ENCODE data around the gene BAIAP3.

Gene BAIAP3

DNA sequence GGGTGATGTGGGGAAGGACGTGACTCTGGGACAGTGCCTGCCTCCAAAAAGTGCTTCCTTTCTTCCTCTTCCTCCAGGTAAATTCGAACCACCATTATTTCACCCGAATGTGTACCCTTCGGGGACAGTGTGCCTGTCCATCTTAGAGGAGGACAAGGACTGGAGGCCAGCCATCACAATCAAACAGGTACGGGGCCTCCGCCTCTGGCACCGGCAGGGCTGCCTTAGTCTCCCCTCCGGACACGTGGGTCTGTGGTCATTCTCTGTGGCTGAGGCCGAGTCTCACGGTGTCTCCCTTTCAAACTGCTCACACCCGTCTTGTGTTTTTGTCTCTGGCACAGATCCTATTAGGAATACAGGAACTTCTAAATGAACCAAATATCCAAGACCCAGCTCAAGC is 13.3 kb upstream of the BAIAP3 start:
- H3K9me3 ChIP-seq (ENCODE audit: control insufficient read depth in 2 of 2, low read length in 2 of 2): no peaks in the 10 kb centered on the region
- no peak overlapping the region for H3K27ac ChIP-seq (ENCODE audit: low read length)
- H3K4me3 ChIP-seq (ENCODE audit: low read length in 2 of 2): no peak overlapping the region
- H3K9ac ChIP-seq (ENCODE audit: low read length in 2 of 2): no peak overlapping the region
- H3K27me3 ChIP-seq (ENCODE audit: control insufficient read depth in 1 of 2, insufficient read depth in 2 of 2, low read length in 2 of 2): no peaks in the 10 kb centered on the region
- no peaks in the 10 kb centered on the region for H3K4me1 ChIP-seq (ENCODE audit: control insufficient read depth, insufficient read depth, low read length)
- H3K36me3 ChIP-seq (ENCODE audit: control insufficient read depth in 2 of 2, insufficient read depth in 2 of 2, low read length in 2 of 2): peaks cover 61 to 63% of the 10 kb centered on the region in 2 donors

- Histone ChIP-seq H3K27ac (ENCODE audit: low read length) (no peak overlapping the region), H3K9ac (ENCODE audit: low read length in 2 of 2) (no peak overlapping the region), H3K36me3 (ENCODE audit: control insufficient read depth in 2 of 2, insufficient read depth in 2 of 2, low read length in 2 of 2) (peaks cover 56 to 63% of the 10 kb centered on the region in 2 donors), H3K27me3 (ENCODE audit: control insufficient read depth in 1 of 2, insufficient read depth in 2 of 2, low read length in 2 of 2) (no peaks in the 10 kb centered on the region), H3K9me3 (ENCODE audit: control insufficient read depth in 2 of 2, low read length in 2 of 2) (no peaks in the 10 kb centered on the region), H3K4me1 (ENCODE audit: control insufficient read depth, insufficient read depth, low read length) (no peaks in the 10 kb centered on the region), H3K4me3 (ENCODE audit: low read length in 2 of 2) (no peak overlapping the region)
Observed at GRCh38 chr16:1320658-1321240, 12.7 kb upstream of the BAIAP3 start.

GRCh38 chr16:1322407-1322806 is 11.0 kb upstream of the BAIAP3 start:
- Histone ChIP-seq H3K9me3 (ENCODE audit: control insufficient read depth in 2 of 2, low read length in 2 of 2) (no peaks in the 10 kb centered on the region), H3K27me3 (ENCODE audit: control insufficient read depth in 1 of 2, insufficient read depth in 2 of 2, low read length in 2 of 2) (no peaks in the 10 kb centered on the region)

GRCh38 chr16:1323296-1324239 is 9.9 kb upstream of the BAIAP3 start:
- Histone ChIP-seq H3K4me3 (ENCODE audit: low read length in 2 of 2) (no peak overlapping the region), H3K4me1 (ENCODE audit: control insufficient read depth, insufficient read depth, low read length) (no peaks in the 10 kb centered on the region), H3K27ac (ENCODE audit: low read length) (no peak overlapping the region), H3K36me3 (ENCODE audit: control insufficient read depth in 2 of 2, insufficient read depth in 2 of 2, low read length in 2 of 2) (peaks cover 37 to 39% of the 10 kb centered on the region in 2 donors), H3K9ac (ENCODE audit: low read length in 2 of 2) (no peak overlapping the region), H3K27me3 (ENCODE audit: control insufficient read depth in 1 of 2, insufficient read depth in 2 of 2, low read length in 2 of 2) (no peaks in the 10 kb centered on the region), H3K9me3 (ENCODE audit: control insufficient read depth in 2 of 2, low read length in 2 of 2) (no peaks in the 10 kb centered on the region)

More at GRCh38 chr16:1322407-1322806, 11.0 kb upstream of the BAIAP3 start:
- no peaks in the 10 kb centered on the region for H3K4me1 ChIP-seq (ENCODE audit: control insufficient read depth, insufficient read depth, low read length)
- no peak overlapping the region for H3K9ac ChIP-seq (ENCODE audit: low read length in 2 of 2)
- peaks cover 46 to 50% of the 10 kb centered on the region in 2 donors for H3K36me3 ChIP-seq (ENCODE audit: control insufficient read depth in 2 of 2, insufficient read depth in 2 of 2, low read length in 2 of 2)
- H3K27ac ChIP-seq (ENCODE audit: low read length): no peak overlapping the region
- no peak overlapping the region for H3K4me3 ChIP-seq (ENCODE audit: low read length in 2 of 2)

- Histone ChIP-seq H3K9me3 (ENCODE audit: control insufficient read depth in 2 of 2, low read length in 2 of 2) (no peaks in the 10 kb centered on the region), H3K36me3 (ENCODE audit: control insufficient read depth in 2 of 2, insufficient read depth in 2 of 2, low read length in 2 of 2) (peaks cover 29 to 32% of the 10 kb centered on the region in 2 donors), H3K27ac (ENCODE audit: low read length) (no peak overlapping the region), H3K4me3 (ENCODE audit: low read length in 2 of 2) (no peak overlapping the region), H3K27me3 (ENCODE audit: control insufficient read depth in 1 of 2, insufficient read depth in 2 of 2, low read length in 2 of 2) (no peaks in the 10 kb centered on the region), H3K4me1 (ENCODE audit: control insufficient read depth, insufficient read depth, low read length) (no peaks in the 10 kb centered on the region), H3K9ac (ENCODE audit: low read length in 2 of 2) (no peak overlapping the region)
Observed at GRCh38 chr16:1324286-1324826, 9.1 kb upstream of the BAIAP3 start.

GRCh38 chr16:1325261-1325660 is 8.2 kb upstream of the BAIAP3 start:
- Histone ChIP-seq H3K36me3 (ENCODE audit: control insufficient read depth in 2 of 2, insufficient read depth in 2 of 2, low read length in 2 of 2) (peaks cover 20 to 23% of the 10 kb centered on the region in 2 donors), H3K4me3 (ENCODE audit: low read length in 2 of 2) (no peak overlapping the region), H3K27me3 (ENCODE audit: control insufficient read depth in 1 of 2, insufficient read depth in 2 of 2, low read length in 2 of 2) (no peaks in the 10 kb centered on the region), H3K4me1 (ENCODE audit: control insufficient read depth, insufficient read depth, low read length) (no peaks in the 10 kb centered on the region), H3K9me3 (ENCODE audit: control insufficient read depth in 2 of 2, low read length in 2 of 2) (no peaks in the 10 kb centered on the region), H3K27ac (ENCODE audit: low read length) (no peak overlapping the region), H3K9ac (ENCODE audit: low read length in 2 of 2) (no peak overlapping the region)

DNA sequence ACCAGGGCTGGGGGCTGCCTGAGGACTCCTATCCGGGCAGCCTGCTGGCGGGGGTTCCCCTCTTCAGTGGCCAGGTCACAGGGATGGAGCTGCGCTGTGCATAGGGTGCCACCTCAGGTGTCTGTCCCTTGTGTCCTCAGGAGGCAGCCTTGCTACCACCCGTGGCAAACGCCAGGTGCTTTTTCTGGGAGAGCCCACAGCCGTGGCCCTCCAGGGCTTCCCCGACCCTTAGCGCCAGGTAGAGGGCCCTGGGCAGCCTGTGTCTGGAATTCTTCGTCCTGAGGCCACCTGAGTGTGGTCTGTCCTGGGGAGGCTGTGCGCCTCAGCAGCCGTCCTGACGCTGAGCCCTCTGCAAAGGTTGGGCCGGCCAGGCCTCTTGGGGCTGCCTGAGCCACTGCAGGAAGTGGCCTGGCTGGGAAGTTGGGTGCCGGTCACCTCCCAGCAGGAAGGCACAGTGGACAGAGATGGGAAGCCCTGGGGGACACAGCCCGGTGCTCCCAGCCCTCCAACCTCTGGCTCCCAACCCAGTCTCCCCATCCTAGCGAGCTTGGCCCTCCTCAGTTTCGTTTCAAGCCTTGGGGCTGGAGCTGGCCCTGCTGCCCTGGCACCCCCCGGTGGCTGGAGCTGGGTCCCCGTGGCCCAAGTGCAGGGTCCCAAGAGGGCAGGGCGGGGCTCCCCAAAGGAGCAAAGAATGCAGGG is 7.6 kb upstream of the BAIAP3 start:
- H3K36me3 ChIP-seq (ENCODE audit: control insufficient read depth in 2 of 2, insufficient read depth in 2 of 2, low read length in 2 of 2): peaks cover 15 to 17% of the 10 kb centered on the region in 2 donors
- H3K27ac ChIP-seq (ENCODE audit: low read length): no peak overlapping the region
- H3K27me3 ChIP-seq (ENCODE audit: control insufficient read depth in 1 of 2, insufficient read depth in 2 of 2, low read length in 2 of 2): peaks cover 0 to 3% of the 10 kb centered on the region in 2 donors
- H3K9me3 ChIP-seq (ENCODE audit: control insufficient read depth in 2 of 2, low read length in 2 of 2): peaks cover 0 to 3% of the 10 kb centered on the region in 2 donors
- H3K9ac ChIP-seq (ENCODE audit: low read length in 2 of 2): no peak overlapping the region
- H3K4me1 ChIP-seq (ENCODE audit: control insufficient read depth, insufficient read depth, low read length): no peaks in the 10 kb centered on the region
- no peak overlapping the region for H3K4me3 ChIP-seq (ENCODE audit: low read length in 2 of 2)

DNA sequence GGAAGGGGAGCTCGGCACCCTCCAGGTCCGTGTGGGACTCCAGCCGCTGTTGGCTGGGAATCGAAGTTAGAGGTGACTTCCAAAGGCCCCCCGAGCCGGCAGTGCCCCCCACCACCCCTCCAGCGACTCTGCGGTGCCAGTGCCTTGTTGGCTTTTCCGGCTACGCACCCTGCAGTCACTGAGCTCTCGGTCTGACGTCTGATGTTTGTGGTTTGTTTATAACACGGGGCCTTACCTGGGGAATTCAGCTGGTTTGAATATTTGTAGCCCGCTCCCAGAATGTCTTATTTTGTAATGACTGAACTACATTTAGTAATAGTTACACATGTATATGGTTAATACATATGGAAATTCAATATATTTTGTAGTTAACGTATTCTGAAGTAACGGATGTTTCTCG is 7.1 kb upstream of the BAIAP3 start:
- Histone ChIP-seq H3K27me3 (ENCODE audit: control insufficient read depth in 1 of 2, insufficient read depth in 2 of 2, low read length in 2 of 2) (peaks cover under 1 to 5% of the 10 kb centered on the region in 2 donors), H3K9me3 (ENCODE audit: control insufficient read depth in 2 of 2, low read length in 2 of 2) (peaks cover 0 to 3% of the 10 kb centered on the region in 2 donors), H3K4me3 (ENCODE audit: low read length in 2 of 2) (no peak overlapping the region), H3K27ac (ENCODE audit: low read length) (no peak overlapping the region), H3K9ac (ENCODE audit: low read length in 2 of 2) (no peak overlapping the region), H3K4me1 (ENCODE audit: control insufficient read depth, insufficient read depth, low read length) (peaks cover under 1% of the 10 kb centered on the region), H3K36me3 (ENCODE audit: control insufficient read depth in 2 of 2, insufficient read depth in 2 of 2, low read length in 2 of 2) (peaks cover 13 to 14% of the 10 kb centered on the region in 2 donors)

- H3K4me1 ChIP-seq (ENCODE audit: control insufficient read depth, insufficient read depth, low read length): peaks cover 8% of the 10 kb centered on the region
- no peak overlapping the region for H3K9ac ChIP-seq (ENCODE audit: low read length in 2 of 2)
- H3K36me3 ChIP-seq (ENCODE audit: control insufficient read depth in 2 of 2, insufficient read depth in 2 of 2, low read length in 2 of 2): peaks cover 13 to 14% of the 10 kb centered on the region in 2 donors
- H3K4me3 ChIP-seq (ENCODE audit: low read length in 2 of 2): no peak overlapping the region
- H3K27ac ChIP-seq (ENCODE audit: low read length): no peak overlapping the region
- peaks cover 5 to 11% of the 10 kb centered on the region in 2 donors for H3K27me3 ChIP-seq (ENCODE audit: control insufficient read depth in 1 of 2, insufficient read depth in 2 of 2, low read length in 2 of 2)
- peaks cover 0 to 3% of the 10 kb centered on the region in 2 donors for H3K9me3 ChIP-seq (ENCODE audit: control insufficient read depth in 2 of 2, low read length in 2 of 2)
Observed at GRCh38 chr16:1326946-1327618, 6.4 kb upstream of the BAIAP3 start.

DNA sequence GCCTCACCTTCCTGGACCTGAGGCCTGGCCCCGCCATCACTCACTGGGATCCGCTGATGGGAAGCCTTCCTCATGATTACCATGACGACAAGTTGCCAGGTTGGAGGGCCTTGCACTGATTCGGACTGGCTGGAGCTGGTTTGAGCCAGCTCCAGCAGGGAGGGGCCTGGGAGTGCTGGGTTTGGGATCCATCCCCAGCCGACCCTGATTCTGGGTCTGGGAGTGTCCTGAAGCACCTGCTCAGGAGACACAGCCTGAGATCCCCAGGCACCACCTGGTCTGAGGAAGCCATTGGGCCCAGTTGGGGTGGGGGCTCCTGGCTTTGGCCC is 5.9 kb upstream of the BAIAP3 start:
- Histone ChIP-seq H3K36me3 (ENCODE audit: control insufficient read depth in 2 of 2, insufficient read depth in 2 of 2, low read length in 2 of 2) (peaks cover 13 to 14% of the 10 kb centered on the region in 2 donors), H3K9ac (ENCODE audit: low read length in 2 of 2) (no peak overlapping the region), H3K9me3 (ENCODE audit: control insufficient read depth in 2 of 2, low read length in 2 of 2) (peaks cover 0 to 3% of the 10 kb centered on the region in 2 donors), H3K27ac (ENCODE audit: low read length) (no peak overlapping the region), H3K27me3 (ENCODE audit: control insufficient read depth in 1 of 2, insufficient read depth in 2 of 2, low read length in 2 of 2) (peaks cover 7 to 16% of the 10 kb centered on the region in 2 donors), H3K4me1 (ENCODE audit: control insufficient read depth, insufficient read depth, low read length) (peaks cover 9% of the 10 kb centered on the region), H3K4me3 (ENCODE audit: low read length in 2 of 2) (no peak overlapping the region)
